Left cardiac atrium (tissue), 4 donors: Measurements from ENCODE around the gene APH1B. TPM values are rescaled to one million over a fixed set of nuclear protein-coding genes. Genes with fewer than 3 reads are reported as not detected.
"Not testable (repeated sequence)": the region's sequence is repeated elsewhere in the genome, so short reads cannot be mapped to it uniquely, and the experiment has no call there.

Experiments used
- ATAC-seq, 2 donors: fragments of 200-7000 bp; cut with Tn5 transposase; one replicate each; pipeline ENCODE4 v1.9.1; 2020; ENCODE audit warnings: mild to moderate bottlenecking in 2 of 2, moderate library complexity in 2 of 2
- DNase-seq: peaks from one replicate; pipeline ENCODE4 v3.0.0-alpha.2; 2020
- intact Hi-C, 2 donors: fragments of 100-400 bp; cut with DNase I; formaldehyde crosslinking; loops; one replicate each; pipeline versions ENCODE4 v1.14.1 to v1.15.1; 2022 to 2023
- total RNA-seq, 2 donors: library from RNA; stranded (reverse); fragmentation: NEBNext Ultra II Directional; extraction: Animal tissue kit (Norgen Biotek cat#: 25700); gene quantifications; one replicate each; pipeline ENCODE4 v1.2.1, GENCODE V29; 2021
- donor health status: DM: no; HTN: yes; CAD: no.
- donor health status: DM: no; HTN: yes; CAD: no; lungs with severe emphysema.
- donor health status: DM: yes; HTN: yes; CAD: no.
- donor health status: Dilated cardiomyopathy.

The APH1B gene
- total RNA-seq, 2 donors from 2014 or later = 9.6 to 11.8 TPM

GRCh38 chr15:63340878-63341277 is 63.5 kb downstream of the APH1B start:
- no peak for ATAC-seq
- DNase-seq = no peak
- intact Hi-C loops = no loop called here

- no peak for DNase-seq
- no peak for ATAC-seq
- intact Hi-C loops = no loop called here
These were observed 64.5 kb downstream of the APH1B start for GRCh38 chr15:63341898-63342297.

GRCh38 chr15:63342996-63343562 is 65.7 kb downstream of the APH1B start:
- ATAC-seq, DNase-seq, intact Hi-C loops: not testable (repeated sequence)

DNA sequence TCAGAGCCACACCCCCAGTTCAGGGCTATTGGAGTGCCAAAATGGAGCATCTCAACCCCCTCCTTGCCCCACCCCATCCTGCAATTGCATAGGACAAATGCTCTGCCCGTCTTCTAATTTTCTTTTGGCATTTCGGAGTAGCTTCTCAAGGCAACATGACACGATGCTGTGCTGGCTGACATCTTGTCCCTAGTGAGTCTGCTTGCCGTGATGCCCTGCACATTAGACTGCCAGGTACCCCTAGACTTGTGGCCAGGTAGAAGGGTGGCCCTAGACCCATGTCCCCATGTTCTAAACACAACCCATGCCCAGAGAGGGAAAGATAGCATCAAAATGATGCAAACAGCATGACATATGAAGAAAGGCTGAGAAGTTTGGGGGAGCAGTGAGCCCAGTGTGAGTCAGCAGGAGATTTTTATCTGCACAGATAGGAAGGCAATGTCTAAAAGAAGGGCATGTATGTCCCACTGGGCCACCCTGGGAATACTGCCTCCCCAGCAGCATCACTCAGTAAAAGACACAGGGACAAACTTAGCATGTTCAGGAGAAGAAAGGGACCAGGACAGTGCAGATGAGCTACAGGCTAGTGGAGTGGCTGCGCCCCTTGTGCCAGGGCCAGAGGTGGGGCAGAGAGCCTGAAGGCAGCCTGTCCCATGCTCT is 67.5 kb downstream of the APH1B start:
- DNase-seq (no peak), ATAC-seq (no peak)
- intact Hi-C loops = no loop called here

GRCh38 chr15:63345391-63345752 is 68.0 kb downstream of the APH1B start:
- DNase-seq (no peak), ATAC-seq (no peak)
- intact Hi-C loops = no loop called here

DNA sequence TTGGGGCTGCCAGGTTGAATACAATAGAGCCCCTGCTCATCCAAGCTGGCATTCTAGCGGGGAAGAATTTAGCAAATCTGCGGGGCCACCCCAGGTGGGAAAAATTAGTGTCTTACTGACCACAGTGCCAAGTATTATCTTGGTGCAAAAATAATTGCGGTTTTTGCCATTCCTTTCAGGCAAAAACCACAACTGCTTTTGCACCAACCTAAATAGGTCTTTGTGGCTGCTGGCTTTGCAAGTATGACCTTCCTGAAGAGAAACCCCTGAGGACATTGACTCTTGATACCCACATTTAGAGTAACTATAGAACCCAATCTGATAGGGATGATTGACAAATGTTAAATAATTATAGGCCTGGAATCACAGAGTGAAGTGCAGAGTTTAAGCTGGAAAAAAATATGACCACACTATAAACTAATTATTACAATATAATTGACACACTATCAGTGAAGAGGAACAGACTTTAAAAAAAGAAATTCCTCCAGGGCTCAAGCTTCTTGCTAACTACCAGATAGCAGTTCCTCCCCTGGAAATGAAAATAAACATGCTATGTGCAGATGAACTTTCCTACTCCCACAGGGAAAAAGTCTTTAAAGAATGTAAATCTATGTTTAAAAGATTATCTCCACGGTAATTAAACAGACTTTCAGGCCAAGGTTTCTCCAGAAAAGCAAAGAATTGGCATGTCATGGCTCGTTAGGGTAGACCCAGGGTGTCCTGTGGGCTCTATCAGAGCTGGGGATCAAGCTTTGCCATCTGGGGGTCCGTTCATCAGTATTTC is 69.9 kb downstream of the APH1B start:
- ATAC-seq (peak in 1 of 2 donors; percentile 38), DNase-seq (no peak)
- intact Hi-C loops = no loop called here

GRCh38 chr15:63348392-63348791 is 71.0 kb downstream of the APH1B start:
- intact Hi-C loops = no loop called here
- ATAC-seq = peak; percentile 63 to 85
- DNase-seq = peak; percentile 54

DNA sequence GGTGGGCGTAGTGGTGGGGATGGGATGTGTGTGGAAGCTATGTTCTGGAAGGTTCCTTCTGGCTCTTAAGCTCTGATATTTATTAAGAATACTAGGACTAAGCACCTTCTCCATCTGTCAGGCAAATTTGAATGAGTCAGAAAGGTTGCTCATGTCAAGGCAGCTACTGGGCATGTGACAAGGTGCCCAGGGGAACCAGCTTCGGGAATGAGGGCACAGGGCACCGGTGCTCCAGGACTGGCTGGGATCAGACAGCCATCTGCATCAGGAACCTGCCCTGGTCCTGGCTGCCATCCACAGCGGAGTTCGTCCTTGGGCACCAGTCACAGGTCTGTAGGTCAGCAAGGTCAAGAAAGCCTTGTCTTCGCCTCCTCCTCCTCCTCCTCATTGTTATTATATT is 71.8 kb downstream of the APH1B start:
- intact Hi-C loops = no loop called here
- DNase-seq (no peak), ATAC-seq (peak; percentile 9 to 54)

DNA sequence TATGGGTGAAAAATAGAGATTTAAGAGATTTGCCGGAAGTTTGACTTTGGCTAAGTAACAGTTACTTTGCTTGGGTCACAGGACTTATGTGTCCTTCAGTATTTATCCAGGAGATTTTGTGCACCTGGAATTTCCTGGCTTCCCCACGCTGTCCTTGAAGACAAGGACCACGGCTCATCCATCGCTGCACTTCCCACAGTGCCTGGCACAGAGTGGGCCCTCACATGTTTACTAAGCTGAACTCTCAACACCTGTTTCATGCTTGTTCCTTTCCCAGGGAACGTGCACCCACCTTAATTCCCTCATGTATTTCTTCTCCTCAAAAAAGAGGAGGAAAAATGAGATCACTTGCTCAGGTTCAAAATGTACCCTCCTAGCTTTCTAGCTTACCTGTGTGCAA is 72.2 kb downstream of the APH1B start:
- DNase-seq (no peak), ATAC-seq (no peak)
- intact Hi-C loops = no loop called here

DNA sequence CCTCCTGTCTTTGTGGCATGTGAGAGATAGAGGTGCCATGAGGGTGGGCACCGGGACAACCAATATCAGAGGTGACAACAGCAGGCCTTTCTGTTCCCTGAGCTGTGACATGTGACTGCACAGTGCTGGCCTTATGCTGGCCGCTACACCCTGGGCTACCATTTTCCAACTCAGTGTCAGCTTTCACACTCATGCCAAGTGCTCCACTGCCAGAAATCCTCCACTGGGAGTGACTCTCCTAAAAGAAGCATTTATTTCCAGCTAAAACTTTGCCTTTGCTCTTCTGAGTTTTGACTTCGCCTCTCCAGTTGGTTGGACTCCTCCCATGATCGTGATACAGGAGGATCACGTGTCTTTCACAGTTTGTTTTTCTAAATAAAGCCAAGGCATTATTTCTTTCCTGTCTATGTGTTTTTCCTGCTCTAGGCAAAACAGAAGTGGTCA is 72.8 kb downstream of the APH1B start:
- peak; percentile 68 to 88 for ATAC-seq
- intact Hi-C loops = no loop called here
- peak; percentile 54 for DNase-seq

GRCh38 chr15:63351170-63351569 is 73.8 kb downstream of the APH1B start:
- ATAC-seq = no peak
- intact Hi-C loops = no loop called here
- no peak for DNase-seq

DNA sequence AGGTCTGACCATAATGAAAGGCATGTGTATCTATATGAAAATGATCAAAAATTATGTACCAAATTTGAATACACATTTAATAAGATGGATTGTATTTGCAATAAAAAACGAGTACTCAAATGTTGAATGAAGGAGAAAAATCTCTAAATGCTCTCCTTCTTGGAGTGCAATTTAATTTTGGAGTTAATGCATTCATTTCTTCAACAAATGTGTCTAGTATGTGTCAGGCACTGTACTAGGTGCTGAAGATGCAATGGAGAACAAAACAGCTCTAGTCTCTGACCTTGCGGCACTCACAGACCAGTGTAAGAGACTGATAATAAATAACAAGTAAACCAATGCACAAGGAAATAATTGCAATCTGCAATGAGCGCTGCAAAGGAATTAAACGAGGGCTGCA is 75.4 kb downstream of the APH1B start:
- ATAC-seq (no peak), DNase-seq (no peak)
- intact Hi-C loops = no loop called here

DNA sequence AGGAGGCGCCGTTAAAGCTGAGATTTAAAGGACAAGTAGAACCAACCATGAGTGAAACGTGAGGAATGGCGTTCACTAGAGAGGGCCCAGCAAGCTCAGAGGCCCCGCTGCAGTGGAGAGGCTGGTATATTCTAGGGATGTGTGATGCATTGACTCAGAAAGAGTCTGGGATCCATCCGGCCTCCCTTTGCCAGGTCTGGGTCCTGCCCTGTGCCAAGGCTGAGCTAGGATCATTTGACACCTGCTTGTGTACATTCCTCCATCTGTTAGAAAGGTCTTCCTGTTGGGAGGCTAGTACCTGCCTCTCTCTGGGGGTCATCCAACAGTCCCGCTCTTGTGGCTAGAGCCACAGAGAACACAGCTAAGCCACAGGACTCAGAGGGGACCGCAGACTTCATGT is 75.9 kb downstream of the APH1B start:
- ATAC-seq (no peak), DNase-seq (no peak)
- intact Hi-C loops = no loop called here

DNA sequence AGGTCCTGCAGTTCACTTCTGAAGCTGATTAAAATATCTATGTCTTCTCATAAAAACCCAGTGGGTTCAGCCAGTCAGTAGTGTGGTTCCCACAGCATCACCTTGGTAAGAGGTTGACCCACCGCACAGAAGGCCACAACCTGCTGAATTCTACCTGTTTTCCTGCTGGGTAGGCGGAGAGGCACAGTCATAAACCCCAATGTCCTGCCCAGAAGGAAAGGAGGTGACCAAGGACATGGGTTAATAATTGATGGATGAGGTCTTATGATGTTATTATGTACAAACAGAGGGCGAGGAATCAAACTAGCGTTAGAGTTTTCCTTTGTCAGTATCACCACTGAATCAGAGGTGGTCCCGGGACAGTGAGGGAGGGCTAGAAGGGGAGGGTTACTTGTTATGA is 76.5 kb downstream of the APH1B start:
- ATAC-seq = no peak
- no peak for DNase-seq
- intact Hi-C loops = no loop called here

- DNase-seq = no peak
- intact Hi-C loops = no loop called here
- ATAC-seq = no peak
These were observed 77.6 kb downstream of the APH1B start for GRCh38 chr15:63354821-63355650.

DNA sequence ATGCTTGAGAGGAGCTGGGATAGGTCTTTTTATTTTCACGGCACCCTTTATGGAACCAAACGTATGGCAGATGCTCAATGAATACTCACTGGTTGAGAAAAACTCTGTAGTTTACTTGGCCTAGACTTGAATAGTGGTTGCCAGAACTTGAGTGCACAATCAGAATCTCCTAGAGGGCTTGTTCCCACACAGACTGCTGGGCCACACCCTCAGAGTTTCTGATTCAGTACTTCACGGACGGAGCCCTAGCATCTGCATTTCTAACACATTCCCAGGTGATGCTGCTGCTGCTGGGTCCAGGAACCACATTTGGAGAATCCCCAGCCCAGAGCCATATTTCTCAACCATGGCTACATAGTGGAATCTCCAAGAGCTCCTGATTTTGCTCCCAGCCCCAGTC is 79.7 kb downstream of the APH1B start:
- DNase-seq (no peak), ATAC-seq (peak in 1 of 2 donors; percentile 29)
- intact Hi-C loops = no loop called here

DNA sequence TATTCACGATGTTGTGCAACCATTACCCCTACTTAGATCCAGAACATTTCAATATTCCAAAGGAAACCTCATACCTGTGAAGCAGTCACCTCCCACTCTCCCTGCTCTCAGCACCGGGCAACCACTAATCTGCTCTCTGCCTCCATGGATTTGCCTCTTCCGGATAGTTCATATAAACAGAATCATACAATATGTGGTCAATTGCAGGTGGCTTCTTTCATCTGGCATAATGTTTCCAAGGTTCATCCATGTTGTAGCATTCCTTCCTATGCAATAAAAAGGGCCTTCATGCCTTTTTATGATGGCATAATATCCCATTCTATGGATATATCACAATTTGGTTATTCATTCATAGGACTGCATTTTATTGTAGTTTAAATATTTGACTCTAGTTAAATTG is 80.3 kb downstream of the APH1B start:
- ATAC-seq (no peak), DNase-seq (no peak)
- intact Hi-C loops = no loop called here

DNA sequence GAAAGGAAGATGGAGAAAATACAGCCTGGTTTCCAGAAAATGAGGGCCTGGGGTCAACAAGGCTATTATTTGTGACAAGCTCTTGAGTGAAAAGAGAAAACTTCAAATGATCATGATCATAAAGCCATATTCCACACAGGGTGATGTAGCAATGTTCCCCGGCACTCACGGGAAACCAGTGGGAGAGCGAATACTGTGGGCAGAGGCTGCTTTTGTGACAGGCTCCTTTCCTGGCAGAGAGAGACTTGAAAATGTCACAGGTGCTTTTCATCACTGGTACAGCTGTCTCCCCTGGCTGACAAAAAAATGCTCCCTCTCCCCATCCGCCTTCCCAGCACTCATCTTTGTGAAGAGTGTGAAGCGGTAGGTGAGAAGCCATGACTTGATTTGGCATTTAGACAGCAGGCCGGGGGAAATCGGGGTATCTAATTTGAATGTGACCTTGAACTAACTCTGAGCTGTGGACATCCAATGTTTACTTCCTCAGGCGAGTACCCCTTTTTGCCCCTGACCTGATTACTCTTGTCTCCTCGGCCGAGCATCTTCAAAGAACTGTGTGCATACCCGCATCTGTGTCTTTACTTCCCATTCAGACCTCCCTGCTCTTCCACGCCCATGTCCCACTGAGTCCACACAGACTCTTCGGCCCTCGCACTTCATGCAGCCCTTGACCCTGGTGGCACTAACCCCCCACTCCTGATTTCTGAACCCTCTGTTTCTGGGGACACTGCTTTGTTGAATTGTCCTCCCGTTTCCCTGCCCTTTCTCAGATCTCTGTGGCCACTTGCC is 81.0 kb downstream of the APH1B start:
- no peak for ATAC-seq
- intact Hi-C loops = no loop called here
- no peak for DNase-seq
